Measurements from ENCODE around the gene KCNG2. TPM values are rescaled to one million over a fixed set of nuclear protein-coding genes. Genes with fewer than 3 reads are reported as not detected.
"Not testable (repeated sequence)": the region's sequence is repeated elsewhere in the genome, so short reads cannot be mapped to it uniquely, and the experiment has no call there.

KCNG2 gene
- total RNA-seq, 2 experiments from 2014 or later = not detected

DNA sequence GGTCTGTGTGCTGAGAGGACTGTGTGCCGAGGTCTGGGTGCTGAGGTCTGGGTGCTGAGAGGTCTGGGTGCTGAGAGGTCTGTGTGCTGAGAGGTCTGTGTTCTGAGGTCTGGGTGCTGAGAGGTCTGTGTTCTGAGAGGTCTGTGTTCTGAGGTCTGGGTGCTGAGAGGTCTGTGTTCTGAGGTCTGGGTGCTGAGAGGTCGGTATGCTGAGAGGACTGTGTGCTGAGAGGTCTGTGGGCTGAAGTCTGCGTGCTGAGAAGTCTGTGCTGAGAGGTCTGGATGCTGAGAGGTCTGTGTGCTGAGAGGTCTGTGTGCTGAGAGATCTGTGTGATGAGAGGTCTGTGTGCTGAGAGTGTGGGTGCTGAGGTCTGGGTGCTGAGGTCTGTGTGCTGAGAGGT, 68.2 kb downstream of the KCNG2 start:
- H3K4me3 Mint-ChIP-seq; intact Hi-C loops (cut with micrococcal nuclease); POLR2A ChIA-PET; CTCF ChIA-PET; H3K27ac Mint-ChIP-seq; DNase-seq; H3K27me3 Mint-ChIP-seq; H3K36me3 Mint-ChIP-seq; H3K4me1 Mint-ChIP-seq (ENCODE audit: low read depth): not testable (repeated sequence)
- H3K9me3 Mint-ChIP-seq = peaks cover 12% of the 10 kb centered on the region

DNA sequence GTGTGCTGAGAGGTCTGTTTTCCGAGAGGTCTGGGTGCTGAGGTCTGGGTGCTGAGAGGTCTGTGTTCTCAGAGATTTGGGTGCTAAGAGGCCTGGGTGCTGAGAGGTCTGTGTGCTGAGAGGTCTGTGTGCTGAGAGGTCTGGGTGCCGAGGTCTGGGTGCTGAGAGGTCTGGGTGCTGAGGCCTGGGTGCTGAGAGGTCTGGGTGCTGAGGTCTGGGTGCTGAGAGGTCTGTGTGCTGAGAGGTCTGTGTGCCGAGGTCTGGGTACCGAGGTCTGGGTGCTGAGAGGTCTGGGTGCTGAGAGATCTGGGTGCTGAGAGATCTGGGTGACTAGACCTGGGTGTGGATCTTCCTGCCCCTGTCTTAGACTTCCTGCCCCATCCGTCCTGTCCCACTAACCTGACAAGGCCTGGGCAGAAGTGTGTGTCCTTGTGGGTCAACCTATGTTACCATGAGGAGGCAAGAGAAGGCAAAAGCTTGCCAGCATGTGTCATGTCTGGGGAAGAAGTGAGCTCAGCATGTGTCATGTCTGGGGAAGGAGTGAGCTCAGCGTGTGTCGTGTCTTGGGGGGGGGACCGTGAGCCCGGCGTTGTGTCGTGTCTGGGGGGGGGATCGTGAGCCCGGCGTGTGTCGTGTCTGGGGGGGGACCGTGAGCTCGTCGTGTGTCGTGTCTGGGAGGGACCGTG, 69.3 kb downstream of the KCNG2 start:
- peak; percentile 8 for DNase-seq
- Mint-ChIP-seq H3K36me3 (no peaks in the 10 kb centered on the region), H3K4me3 (no peak overlapping the region), H3K27me3 (no peaks in the 10 kb centered on the region), H3K27ac (no peak overlapping the region), H3K9me3 (peaks cover 5% of the 10 kb centered on the region), H3K4me1 (ENCODE audit: low read depth) (no peaks in the 10 kb centered on the region)
- ChIA-PET POLR2A (no interaction called here), CTCF (interaction anchor here (0.6 kb wide), 1 partner anchor 47 kb away, joined by 3 read pairs; no protein-coding TSS in a partner anchor)
- intact Hi-C loops (cut with micrococcal nuclease) = no loop called here

- H3K36me3 Mint-ChIP-seq = no peaks in the 10 kb centered on the region
- intact Hi-C loops (cut with micrococcal nuclease) = no loop called here
- peaks cover 1% of the 10 kb centered on the region for H3K9me3 Mint-ChIP-seq
- DNase-seq = peak; percentile 6
- H3K4me3 Mint-ChIP-seq = no peak overlapping the region
- POLR2A ChIA-PET = no interaction called here
- no peak overlapping the region for H3K27ac Mint-ChIP-seq
- H3K4me1 Mint-ChIP-seq (ENCODE audit: low read depth) = no peaks in the 10 kb centered on the region
- CTCF ChIA-PET = interaction anchor here (0.6 kb wide), 1 partner anchor 46 kb away, joined by 3 read pairs; no protein-coding TSS in a partner anchor
- no peaks in the 10 kb centered on the region for H3K27me3 Mint-ChIP-seq
Observed at GRCh38 chr18:79867666-79868065, 69.9 kb downstream of the KCNG2 start.

- intact Hi-C loops (cut with micrococcal nuclease) = no loop called here
- H3K4me1 Mint-ChIP-seq (ENCODE audit: low read depth) = no peaks in the 10 kb centered on the region
- no peaks in the 10 kb centered on the region for H3K27me3 Mint-ChIP-seq
- no peak overlapping the region for H3K4me3 Mint-ChIP-seq
- no peaks in the 10 kb centered on the region for H3K36me3 Mint-ChIP-seq
- POLR2A ChIA-PET = no interaction called here
- CTCF ChIA-PET = no interaction called here
- no peak overlapping the region for H3K27ac Mint-ChIP-seq
- no peaks in the 10 kb centered on the region for H3K9me3 Mint-ChIP-seq
- peak; percentile 2 for DNase-seq
Observed at GRCh38 chr18:79868168-79868784, 70.5 kb downstream of the KCNG2 start.

GRCh38 chr18:79868811-79869541, 71.2 kb downstream of the KCNG2 start:
- Mint-ChIP-seq H3K36me3 (no peaks in the 10 kb centered on the region), H3K4me3 (no peak overlapping the region), H3K4me1 (ENCODE audit: low read depth) (no peaks in the 10 kb centered on the region), H3K27ac (no peak overlapping the region), H3K27me3 (peaks cover under 1% of the 10 kb centered on the region), H3K9me3 (no peaks in the 10 kb centered on the region)
- intact Hi-C loops (cut with micrococcal nuclease) = no loop called here
- CTCF ChIA-PET = no interaction called here
- DNase-seq = peak; percentile 6
- POLR2A ChIA-PET = no interaction called here

DNA sequence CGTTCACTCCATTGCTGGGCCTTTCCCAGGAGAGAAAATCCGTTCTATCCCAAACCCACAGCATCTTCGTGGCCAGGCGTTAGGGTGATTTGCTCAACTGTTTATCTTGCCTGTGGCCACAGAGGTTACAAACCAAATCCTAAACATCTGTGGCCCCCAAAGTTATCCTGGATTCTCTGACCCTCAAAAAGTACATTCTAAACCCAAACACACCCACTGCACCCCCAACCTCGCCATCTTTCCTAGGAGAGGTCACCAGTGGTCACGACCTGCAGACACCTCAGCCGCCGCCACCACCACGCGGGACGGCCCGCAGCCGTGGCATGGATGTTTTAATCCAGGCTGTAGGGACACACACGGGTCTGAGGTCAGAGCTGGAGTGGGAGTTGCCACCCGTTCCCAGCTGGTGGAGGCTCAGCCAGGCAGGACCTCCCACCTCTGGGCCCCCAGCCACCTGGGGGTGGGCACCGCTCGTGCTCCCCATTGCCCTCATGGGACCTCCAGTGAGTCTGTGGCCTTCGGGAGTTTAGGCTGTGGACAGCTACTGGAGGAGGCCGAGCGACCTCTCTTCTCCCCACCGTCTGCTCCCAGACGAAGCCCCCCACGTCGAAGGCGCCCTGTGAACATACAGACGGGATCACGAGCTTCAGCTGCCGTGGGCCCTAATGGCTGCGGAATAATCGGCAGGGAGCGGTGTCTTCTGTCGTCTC, 72.0 kb downstream of the KCNG2 start:
- Mint-ChIP-seq H3K4me1 (ENCODE audit: low read depth) (no peaks in the 10 kb centered on the region), H3K27me3 (peaks cover 2% of the 10 kb centered on the region), H3K9me3 (no peaks in the 10 kb centered on the region), H3K27ac (no peak overlapping the region), H3K4me3 (no peak overlapping the region), H3K36me3 (no peaks in the 10 kb centered on the region)
- POLR2A ChIA-PET = no interaction called here
- DNase-seq = peak; percentile 4
- CTCF ChIA-PET = no interaction called here
- intact Hi-C loops (cut with micrococcal nuclease) = no loop called here

GRCh38 chr18:79870301-79871025, 72.7 kb downstream of the KCNG2 start:
- ChIA-PET POLR2A (no interaction called here), CTCF (no interaction called here)
- H3K9me3 Mint-ChIP-seq = no peaks in the 10 kb centered on the region
- intact Hi-C loops (cut with micrococcal nuclease) = no loop called here
- DNase-seq = peak; percentile 5
- no peak overlapping the region for H3K4me3 Mint-ChIP-seq
- H3K27me3 Mint-ChIP-seq = peaks cover 2% of the 10 kb centered on the region
- no peak overlapping the region for H3K27ac Mint-ChIP-seq
- H3K36me3 Mint-ChIP-seq = no peaks in the 10 kb centered on the region
- H3K4me1 Mint-ChIP-seq (ENCODE audit: low read depth) = no peaks in the 10 kb centered on the region

- Mint-ChIP-seq H3K4me3 (no peak overlapping the region), H3K27me3 (peaks cover 2% of the 10 kb centered on the region), H3K27ac (no peak overlapping the region), H3K9me3 (no peaks in the 10 kb centered on the region), H3K4me1 (ENCODE audit: low read depth) (no peaks in the 10 kb centered on the region), H3K36me3 (no peaks in the 10 kb centered on the region)
- ChIA-PET POLR2A (no interaction called here), CTCF (no interaction called here)
- intact Hi-C loops (cut with micrococcal nuclease) = no loop called here
- peak; percentile 4 for DNase-seq
Observed at GRCh38 chr18:79871026-79871390, 73.3 kb downstream of the KCNG2 start.

GRCh38 chr18:79871481-79872091, 73.8 kb downstream of the KCNG2 start:
- H3K4me1 Mint-ChIP-seq (ENCODE audit: low read depth) = no peaks in the 10 kb centered on the region
- intact Hi-C loops (cut with micrococcal nuclease) = no loop called here
- DNase-seq = no peak
- H3K36me3 Mint-ChIP-seq = no peaks in the 10 kb centered on the region
- H3K9me3 Mint-ChIP-seq = no peaks in the 10 kb centered on the region
- POLR2A ChIA-PET = no interaction called here
- no peak overlapping the region for H3K4me3 Mint-ChIP-seq
- H3K27me3 Mint-ChIP-seq = peaks cover 2% of the 10 kb centered on the region
- CTCF ChIA-PET = no interaction called here
- no peak overlapping the region for H3K27ac Mint-ChIP-seq

GRCh38 chr18:79872527-79873444, 75.0 kb downstream of the KCNG2 start:
- no peak for DNase-seq
- intact Hi-C loops (cut with micrococcal nuclease) = no loop called here
- no peak overlapping the region for H3K4me3 Mint-ChIP-seq
- CTCF ChIA-PET = no interaction called here
- no peaks in the 10 kb centered on the region for H3K36me3 Mint-ChIP-seq
- no peaks in the 10 kb centered on the region for H3K4me1 Mint-ChIP-seq (ENCODE audit: low read depth)
- POLR2A ChIA-PET = no interaction called here
- no peak overlapping the region for H3K27ac Mint-ChIP-seq
- H3K9me3 Mint-ChIP-seq = no peaks in the 10 kb centered on the region
- H3K27me3 Mint-ChIP-seq = peaks cover 2% of the 10 kb centered on the region

- POLR2A ChIA-PET = no interaction called here
Observed at GRCh38 chr18:79873449-79874110, 75.8 kb downstream of the KCNG2 start.

More at GRCh38 chr18:79873449-79874110, 75.8 kb downstream of the KCNG2 start:
- Mint-ChIP-seq H3K36me3 (no peaks in the 10 kb centered on the region), H3K27me3 (peaks cover 2% of the 10 kb centered on the region), H3K9me3 (no peaks in the 10 kb centered on the region), H3K27ac (no peak overlapping the region), H3K4me1 (ENCODE audit: low read depth) (no peaks in the 10 kb centered on the region), H3K4me3 (no peak overlapping the region)
- peak; percentile 7 for DNase-seq
- CTCF ChIA-PET = no interaction called here
- intact Hi-C loops (cut with micrococcal nuclease) = no loop called here

Data from activated CD4-positive, alpha-beta memory T cell treated with anti-CD3 and anti-CD28 coated beads for 36 hours (primary cell).